IMR-90 (cell line): ENCODE measurements around the gene IGFBP3.

Experiments
- CEBPB ChIP-seq: IDR thresholded peaks from 2 replicates; pipeline ENCODE4 v1.6.1; 2012; ENCODE audit warnings: low read depth, low read length, improper control_type of control experiment
- POLR2A ChIP-seq: IDR thresholded peaks from 2 replicates; pipeline ENCODE4 v1.6.1; 2012; ENCODE audit warnings: mild to moderate bottlenecking, low read depth, low read length
- RAD21 ChIP-seq: IDR thresholded peaks from 2 replicates; pipeline ENCODE4 v1.6.1; 2012; ENCODE audit warnings: low read length, improper control_type of control experiment
- TF ChIP-seq, protein P1 (sequence below): conservative IDR thresholded peaks from 2 replicates; pipeline ENCODE4 v1.5.1; 2012; ENCODE audit warnings: mild to moderate bottlenecking, low read depth, low read length, improper control_type of control experiment

DNA sequence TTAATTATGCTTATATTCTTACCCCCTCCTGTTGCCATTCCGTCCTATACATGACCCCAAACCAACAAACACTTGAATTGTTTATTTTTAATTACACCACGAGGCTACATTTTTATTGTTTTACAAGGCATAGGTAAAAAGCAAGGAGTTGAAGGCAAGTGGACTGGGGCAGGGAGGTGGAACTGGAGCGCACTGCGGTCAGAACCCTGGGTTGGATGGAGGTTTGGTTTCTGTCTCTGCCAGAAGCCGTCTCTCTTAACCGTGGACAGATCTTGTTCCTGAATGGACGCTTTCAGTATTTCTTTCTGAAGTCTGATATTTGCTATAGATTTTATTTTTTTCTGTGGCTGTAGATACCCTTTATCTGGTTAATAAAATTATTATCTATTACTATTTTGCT, 19.9 kb upstream of the IGFBP3 start:
- TF ChIP-seq, protein P1, sequence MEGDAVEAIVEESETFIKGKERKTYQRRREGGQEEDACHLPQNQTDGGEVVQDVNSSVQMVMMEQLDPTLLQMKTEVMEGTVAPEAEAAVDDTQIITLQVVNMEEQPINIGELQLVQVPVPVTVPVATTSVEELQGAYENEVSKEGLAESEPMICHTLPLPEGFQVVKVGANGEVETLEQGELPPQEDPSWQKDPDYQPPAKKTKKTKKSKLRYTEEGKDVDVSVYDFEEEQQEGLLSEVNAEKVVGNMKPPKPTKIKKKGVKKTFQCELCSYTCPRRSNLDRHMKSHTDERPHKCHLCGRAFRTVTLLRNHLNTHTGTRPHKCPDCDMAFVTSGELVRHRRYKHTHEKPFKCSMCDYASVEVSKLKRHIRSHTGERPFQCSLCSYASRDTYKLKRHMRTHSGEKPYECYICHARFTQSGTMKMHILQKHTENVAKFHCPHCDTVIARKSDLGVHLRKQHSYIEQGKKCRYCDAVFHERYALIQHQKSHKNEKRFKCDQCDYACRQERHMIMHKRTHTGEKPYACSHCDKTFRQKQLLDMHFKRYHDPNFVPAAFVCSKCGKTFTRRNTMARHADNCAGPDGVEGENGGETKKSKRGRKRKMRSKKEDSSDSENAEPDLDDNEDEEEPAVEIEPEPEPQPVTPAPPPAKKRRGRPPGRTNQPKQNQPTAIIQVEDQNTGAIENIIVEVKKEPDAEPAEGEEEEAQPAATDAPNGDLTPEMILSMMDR: no peak
- TF ChIP-seq CEBPB: no peak
- TF ChIP-seq RAD21: no peak
- no peak for TF ChIP-seq POLR2A
